Natural killer cell treated with Interleukin-12 subunit alpha and Interleukin-12 subunit beta and Interleukin-15 and Interleukin-18, amount 100 ng/mL, for 72 hours (primary cell): Measurements from ENCODE around the gene CAT. TPM values are rescaled to one million over a fixed set of nuclear protein-coding genes. Genes with fewer than 3 reads are reported as not detected.

ENCODE experiments used
- ATAC-seq, 2 donors: fragments of 150-1000 bp; cut with Tn5 transposase in 1 of 2; sonication (Bioruptor Pico), chemical (Tn5 transposase) in 1 of 2; 2 replicates each; pipeline ENCODE4 v1.10.0; 2021
- DNase-seq: peaks from one replicate; pipeline ENCODE4 v3.0.0; 2022; ENCODE audit warnings: low spot score
- H3K27ac Mint-ChIP-seq, 2 donors: 1 replicate in 1 of 2; 2 replicates in 1 of 2; pipeline ENCODE4 v1.8.0; 2022; ENCODE audit warnings: mixed read lengths in 2 of 2, mild to moderate bottlenecking in 1 of 2, moderate library complexity in 1 of 2
- H3K27me3 Mint-ChIP-seq, 2 donors: 1 replicate in 1 of 2; 2 replicates in 1 of 2; pipeline ENCODE4 v1.8.0; 2022; ENCODE audit warnings: mixed read lengths in 2 of 2
- H3K36me3 Mint-ChIP-seq: one replicate; pipeline ENCODE4 v1.8.0; 2022; ENCODE audit warnings: mixed read lengths
- H3K4me1 Mint-ChIP-seq, 2 donors: 1 replicate in 1 of 2; 2 replicates in 1 of 2; pipeline ENCODE4 v1.8.0; 2022; ENCODE audit warnings: low read depth in 2 of 2, mixed read lengths in 2 of 2, mild to moderate bottlenecking in 1 of 2
- H3K4me3 Mint-ChIP-seq: one replicate; pipeline ENCODE4 v1.8.0; 2022; ENCODE audit warnings: mixed read lengths
- H3K9me3 Mint-ChIP-seq: 2 replicates; pipeline ENCODE4 v1.8.0; 2022; ENCODE audit warnings: mixed read lengths
- total RNA-seq, 2 donors: library from RNA; stranded (reverse); gene quantifications; one replicate each; pipeline ENCODE4 v1.2.3, GENCODE V29; 2022

The CAT gene
- total RNA-seq, 2 donors from 2014 or later, result 11.2 to 22.2 TPM

DNA sequence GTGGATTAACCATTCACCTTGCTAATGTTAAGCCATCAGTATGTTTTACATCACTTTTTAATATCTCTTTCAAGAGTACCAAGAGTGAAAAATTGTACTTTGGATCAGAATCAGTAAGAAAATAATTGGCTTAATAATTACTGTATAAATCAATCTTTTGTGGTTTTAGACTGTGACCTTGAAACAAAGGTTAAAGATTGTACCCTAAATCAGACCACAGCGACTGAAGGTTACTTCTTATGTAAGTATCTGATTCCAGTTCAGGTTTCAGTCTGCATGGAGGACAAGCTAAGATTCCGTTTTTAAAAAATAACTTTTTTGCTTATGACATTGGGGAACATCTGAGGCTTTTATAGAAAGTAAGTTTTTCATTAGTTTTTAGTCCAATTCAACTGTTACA lies 18.9 kb downstream of the CAT start:
- no peaks in the 10 kb centered on the region for H3K9me3 Mint-ChIP-seq
- peaks cover 11% of the 10 kb centered on the region for H3K36me3 Mint-ChIP-seq
- no peaks in the 10 kb centered on the region for H3K27me3 Mint-ChIP-seq
- H3K4me1 Mint-ChIP-seq, result no peaks in the 10 kb centered on the region
- ATAC-seq, result no peak
- DNase-seq, result no peak
- no peak overlapping the region for H3K27ac Mint-ChIP-seq
- no peak overlapping the region for H3K4me3 Mint-ChIP-seq

DNA sequence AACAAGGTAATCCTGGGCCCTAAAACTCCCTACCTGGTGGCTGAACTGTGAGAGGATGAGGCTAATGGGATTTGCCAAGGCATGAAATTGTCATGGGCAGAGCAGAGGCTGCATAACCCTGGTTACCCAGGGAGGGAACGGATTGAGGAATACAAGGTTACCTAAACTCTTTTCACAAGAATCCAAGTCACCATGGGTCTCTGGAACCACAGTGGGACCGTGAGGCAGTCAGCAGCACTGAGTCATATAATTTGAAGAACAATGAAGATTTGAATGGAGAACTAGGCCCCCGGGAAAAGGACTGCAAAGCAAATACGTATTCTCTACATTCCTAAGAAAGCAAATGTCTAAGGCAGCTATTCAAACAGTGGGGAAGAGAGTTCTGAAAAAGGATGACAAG lies 19.8 kb downstream of the CAT start:
- no peaks in the 10 kb centered on the region for H3K9me3 Mint-ChIP-seq
- ATAC-seq (no peak), DNase-seq (no peak)
- no peak overlapping the region for H3K4me3 Mint-ChIP-seq
- H3K36me3 Mint-ChIP-seq, result peaks cover 5% of the 10 kb centered on the region
- H3K4me1 Mint-ChIP-seq, result no peaks in the 10 kb centered on the region
- no peak overlapping the region for H3K27ac Mint-ChIP-seq
- no peaks in the 10 kb centered on the region for H3K27me3 Mint-ChIP-seq

DNA sequence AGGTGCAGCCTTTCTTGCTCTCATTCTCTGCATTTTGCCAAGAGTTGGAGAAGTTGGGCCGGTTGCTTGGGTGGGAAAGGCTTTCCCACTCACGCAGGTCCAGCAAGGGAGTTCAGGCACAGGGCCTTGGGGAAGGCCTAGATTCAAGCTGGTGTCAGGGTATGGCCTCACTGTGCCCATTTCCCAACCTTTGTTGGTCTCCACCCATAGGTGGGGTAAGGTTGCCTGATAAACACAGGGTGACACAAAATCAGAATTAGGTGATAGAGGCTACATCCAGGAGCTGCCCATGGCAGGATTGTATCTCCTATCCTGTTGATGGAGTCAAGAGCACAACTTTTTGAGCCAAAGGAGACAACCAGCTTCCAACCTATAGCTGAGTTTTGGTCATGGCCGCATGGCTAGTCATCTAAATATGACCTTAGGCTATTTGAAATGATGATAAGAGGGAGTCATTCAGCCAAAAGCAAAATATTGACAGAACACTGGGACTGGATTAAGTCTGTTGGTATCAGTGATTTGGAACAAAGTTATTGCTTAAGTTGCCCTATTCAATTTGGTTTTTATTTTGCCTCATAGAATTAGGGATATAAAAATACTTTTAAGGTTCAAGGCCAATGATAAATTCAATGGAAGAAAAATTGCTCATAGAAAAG lies 20.9 kb downstream of the CAT start:
- ATAC-seq (no peak), DNase-seq (no peak)
- no peaks in the 10 kb centered on the region for H3K9me3 Mint-ChIP-seq
- no peak overlapping the region for H3K27ac Mint-ChIP-seq
- H3K4me1 Mint-ChIP-seq, result no peaks in the 10 kb centered on the region
- H3K36me3 Mint-ChIP-seq, result peaks cover 8% of the 10 kb centered on the region
- H3K27me3 Mint-ChIP-seq, result no peaks in the 10 kb centered on the region
- H3K4me3 Mint-ChIP-seq, result no peak overlapping the region

DNA sequence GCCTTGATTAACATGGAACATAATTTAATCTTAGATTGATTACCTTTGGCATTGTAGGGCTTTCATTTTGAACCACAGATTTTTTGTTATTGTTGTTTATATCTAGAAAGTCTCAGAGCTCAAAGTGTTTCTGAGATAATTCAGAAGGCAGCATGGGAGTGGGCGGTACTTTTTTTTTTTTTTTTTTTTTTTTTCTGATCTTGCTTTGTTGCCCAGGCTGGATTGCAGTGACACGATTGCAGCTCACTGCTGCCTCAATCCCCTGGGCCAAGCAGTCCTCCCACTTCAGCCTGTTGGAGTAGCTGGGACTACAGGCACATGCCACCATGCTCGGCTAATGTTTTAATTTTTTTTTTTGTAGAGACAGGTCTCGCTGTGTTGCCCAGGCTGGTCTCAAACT lies 21.5 kb downstream of the CAT start:
- Mint-ChIP-seq H3K36me3 (peaks cover 6% of the 10 kb centered on the region), H3K4me3 (no peak overlapping the region), H3K4me1 (no peaks in the 10 kb centered on the region), H3K27me3 (no peaks in the 10 kb centered on the region), H3K27ac (no peak overlapping the region), H3K9me3 (no peaks in the 10 kb centered on the region)
- DNase-seq, result no peak
- ATAC-seq, result no peak

DNA sequence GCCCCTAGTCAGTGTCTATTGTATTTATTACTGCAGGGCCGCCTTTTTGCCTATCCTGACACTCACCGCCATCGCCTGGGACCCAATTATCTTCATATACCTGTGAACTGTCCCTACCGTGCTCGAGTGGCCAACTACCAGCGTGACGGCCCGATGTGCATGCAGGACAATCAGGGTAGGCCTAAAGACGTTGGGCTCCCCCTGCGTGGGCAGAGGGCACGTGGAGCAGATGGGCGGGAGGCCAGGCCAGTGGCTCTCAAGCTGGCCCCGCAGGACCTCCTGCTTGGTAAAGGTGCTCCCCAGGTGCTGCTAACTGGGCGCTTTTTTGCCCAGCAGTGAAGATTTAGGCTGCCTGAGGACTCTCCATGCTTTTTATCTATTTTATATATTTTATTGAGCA lies 22.5 kb downstream of the CAT start:
- no peaks in the 10 kb centered on the region for H3K27me3 Mint-ChIP-seq
- no peak for DNase-seq
- H3K9me3 Mint-ChIP-seq, result no peaks in the 10 kb centered on the region
- ATAC-seq, result no peak
- peaks cover 14% of the 10 kb centered on the region for H3K36me3 Mint-ChIP-seq
- no peak overlapping the region for H3K27ac Mint-ChIP-seq
- no peak overlapping the region for H3K4me3 Mint-ChIP-seq
- H3K4me1 Mint-ChIP-seq, result no peaks in the 10 kb centered on the region

DNA sequence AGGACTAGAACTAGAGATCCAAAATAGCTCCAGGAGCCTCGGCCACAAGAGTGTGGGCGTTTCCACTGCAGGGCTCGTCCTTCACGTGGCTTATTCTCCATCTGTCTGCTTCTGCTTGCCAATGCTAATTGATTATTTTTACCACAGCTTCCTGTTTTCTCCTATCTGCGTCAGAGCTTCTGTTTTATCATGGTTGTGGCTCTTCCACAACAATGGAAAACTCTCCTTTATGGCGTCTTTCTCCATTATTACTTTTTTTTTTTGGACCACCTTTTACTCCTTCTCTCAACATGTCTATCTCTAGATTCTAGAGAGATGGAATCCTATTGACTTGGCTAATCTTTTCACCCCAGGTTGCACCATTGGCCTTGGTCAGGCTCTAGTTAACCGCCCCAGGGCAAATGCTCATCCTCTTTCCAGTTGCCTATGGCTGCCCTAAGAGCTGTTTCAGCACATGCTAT lies 25.9 kb downstream of the CAT start:
- H3K27me3 Mint-ChIP-seq, result no peaks in the 10 kb centered on the region
- no peaks in the 10 kb centered on the region for H3K4me1 Mint-ChIP-seq
- ATAC-seq (no peak), DNase-seq (no peak)
- H3K27ac Mint-ChIP-seq, result peak overlapping the region in 1 of 2 donors; percentile 24
- H3K9me3 Mint-ChIP-seq, result peaks cover 4% of the 10 kb centered on the region
- H3K4me3 Mint-ChIP-seq, result no peak overlapping the region
- peaks cover 25% of the 10 kb centered on the region for H3K36me3 Mint-ChIP-seq

DNA sequence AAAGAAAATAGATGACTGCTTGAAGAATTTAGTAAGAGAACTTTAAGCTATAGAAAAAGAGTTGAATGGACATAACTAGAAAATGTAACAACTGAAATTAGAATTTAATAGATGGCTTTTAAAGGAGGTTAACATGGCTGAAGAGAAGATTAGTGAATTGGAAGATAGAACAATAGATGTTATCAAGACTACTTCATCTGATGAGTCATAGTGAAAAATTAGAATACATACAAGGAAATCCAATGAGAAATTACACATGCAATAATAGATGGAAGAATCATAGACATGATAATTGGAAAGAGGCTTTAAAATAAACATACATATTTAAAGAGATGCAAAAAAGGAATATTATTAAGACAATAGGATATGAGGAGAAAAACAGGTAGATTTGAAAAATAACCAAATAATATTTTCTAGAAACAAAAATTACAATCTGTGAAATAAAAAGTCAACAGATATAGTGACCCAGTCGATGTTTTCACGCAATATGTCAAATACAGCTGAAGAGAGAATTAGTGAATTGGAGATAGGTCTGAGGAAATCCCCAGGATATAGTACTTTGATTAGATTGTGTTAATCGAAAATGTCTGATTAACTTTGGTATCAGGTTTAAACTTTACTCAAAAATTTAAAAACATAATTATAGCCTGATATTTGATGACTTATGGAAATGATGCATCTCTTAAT lies 28.2 kb downstream of the CAT start:
- H3K4me3 Mint-ChIP-seq, result no peak overlapping the region
- H3K36me3 Mint-ChIP-seq, result peaks cover 26% of the 10 kb centered on the region
- no peaks in the 10 kb centered on the region for H3K27me3 Mint-ChIP-seq

DNA sequence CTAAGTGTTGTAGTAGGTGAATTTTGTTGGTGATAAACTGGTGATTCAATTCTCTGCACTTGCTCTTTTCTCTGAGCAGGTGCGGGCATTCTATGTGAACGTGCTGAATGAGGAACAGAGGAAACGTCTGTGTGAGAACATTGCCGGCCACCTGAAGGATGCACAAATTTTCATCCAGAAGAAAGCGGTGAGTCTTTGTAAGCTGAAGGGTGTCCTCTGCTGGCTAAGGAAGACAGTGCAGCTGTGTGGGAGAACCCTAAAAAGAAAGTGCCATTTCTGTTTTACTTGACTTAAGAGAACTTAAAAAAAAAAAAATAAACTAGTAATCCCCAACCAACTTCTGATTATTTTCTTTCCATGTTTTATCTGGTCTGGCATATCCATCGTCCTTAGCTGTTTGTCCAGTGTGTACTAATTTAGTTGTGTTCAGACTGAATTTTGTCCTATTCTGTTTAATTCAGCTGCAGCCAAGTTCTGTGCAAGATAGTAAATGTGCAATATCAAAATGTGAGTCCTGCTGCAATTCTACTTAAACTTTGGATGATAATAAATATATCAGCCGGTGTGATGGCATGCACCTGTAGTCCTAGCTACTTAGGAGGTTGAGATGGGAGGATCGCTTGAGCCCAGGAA lies 29.6 kb downstream of the CAT start:
- peaks cover 31% of the 10 kb centered on the region for H3K36me3 Mint-ChIP-seq
- no peak overlapping the region for H3K4me3 Mint-ChIP-seq
- peaks cover 4% of the 10 kb centered on the region for H3K9me3 Mint-ChIP-seq
- H3K27ac Mint-ChIP-seq, result no peak overlapping the region
- H3K27me3 Mint-ChIP-seq, result no peaks in the 10 kb centered on the region
- H3K4me1 Mint-ChIP-seq, result peaks cover 0 to under 1% of the 10 kb centered on the region in 2 donors
- ATAC-seq, result no peak
- DNase-seq, result no peak

More for the DNA sequence above, 28.2 kb downstream of the CAT start:
- no peak overlapping the region for H3K27ac Mint-ChIP-seq
- no peaks in the 10 kb centered on the region for H3K4me1 Mint-ChIP-seq
- peaks cover 4% of the 10 kb centered on the region for H3K9me3 Mint-ChIP-seq
- ATAC-seq, result no peak
- DNase-seq, result no peak

DNA sequence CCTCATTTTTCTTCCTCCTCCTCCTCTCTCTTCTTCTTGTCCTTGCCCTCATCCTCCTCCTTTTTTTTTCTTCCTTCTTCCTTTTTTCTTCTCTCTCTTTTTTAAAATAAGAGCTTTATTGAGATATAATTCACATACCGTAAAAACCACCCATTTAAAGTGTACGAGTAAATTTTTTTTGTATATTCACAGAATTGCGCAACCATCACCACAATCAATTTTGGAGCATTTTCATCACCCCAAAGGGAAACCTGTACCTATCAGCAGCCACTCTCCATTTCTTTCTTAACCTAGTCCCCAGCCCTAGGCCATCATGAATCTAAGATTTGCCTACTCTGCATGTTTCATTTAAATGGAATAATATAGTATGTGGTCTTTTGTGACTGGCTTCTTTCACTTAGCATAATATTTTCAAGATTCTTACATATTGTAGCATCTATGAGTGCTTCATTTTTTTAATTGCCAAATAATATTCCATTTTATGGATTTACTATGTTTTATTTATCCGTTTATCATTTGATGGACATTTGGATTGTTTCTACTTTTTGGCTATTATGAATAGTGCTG lies 35.0 kb downstream of the CAT start:
- H3K27me3 Mint-ChIP-seq, result no peaks in the 10 kb centered on the region
- ATAC-seq (no peak), DNase-seq (no peak)
- H3K36me3 Mint-ChIP-seq, result peaks cover 11% of the 10 kb centered on the region
- no peak overlapping the region for H3K4me3 Mint-ChIP-seq
- H3K9me3 Mint-ChIP-seq, result no peaks in the 10 kb centered on the region
- peaks cover 0 to 5% of the 10 kb centered on the region in 2 donors for H3K4me1 Mint-ChIP-seq
- H3K27ac Mint-ChIP-seq, result peak overlapping the region in 1 of 2 donors; percentile 5

DNA sequence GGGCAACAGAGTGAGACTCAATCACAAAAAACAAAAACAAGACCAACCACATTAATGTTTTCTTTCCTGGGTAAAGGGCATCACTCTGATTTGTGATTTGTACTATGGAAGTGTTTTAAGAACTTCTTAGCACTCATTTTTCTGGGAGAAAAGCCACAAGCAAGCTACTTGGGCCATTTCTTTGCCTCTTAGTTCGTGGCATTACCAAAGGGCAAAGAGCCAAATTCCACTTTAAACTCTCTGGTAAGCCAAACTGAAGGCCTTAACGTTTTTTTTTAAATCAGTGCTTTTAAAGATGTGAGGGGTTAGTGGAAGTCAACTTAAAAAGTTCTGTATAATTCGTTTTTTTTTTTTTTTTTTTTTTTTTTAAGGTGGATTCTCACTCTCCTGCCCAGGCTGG lies 36.9 kb downstream of the CAT start:
- Mint-ChIP-seq H3K4me3 (no peak overlapping the region), H3K27me3 (peaks cover 8 to 14% of the 10 kb centered on the region in 2 donors), H3K4me1 (peaks cover 0 to 5% of the 10 kb centered on the region in 2 donors), H3K9me3 (no peaks in the 10 kb centered on the region), H3K36me3 (peaks cover 11% of the 10 kb centered on the region), H3K27ac (no peak overlapping the region)
- no peak for ATAC-seq
- DNase-seq, result no peak

DNA sequence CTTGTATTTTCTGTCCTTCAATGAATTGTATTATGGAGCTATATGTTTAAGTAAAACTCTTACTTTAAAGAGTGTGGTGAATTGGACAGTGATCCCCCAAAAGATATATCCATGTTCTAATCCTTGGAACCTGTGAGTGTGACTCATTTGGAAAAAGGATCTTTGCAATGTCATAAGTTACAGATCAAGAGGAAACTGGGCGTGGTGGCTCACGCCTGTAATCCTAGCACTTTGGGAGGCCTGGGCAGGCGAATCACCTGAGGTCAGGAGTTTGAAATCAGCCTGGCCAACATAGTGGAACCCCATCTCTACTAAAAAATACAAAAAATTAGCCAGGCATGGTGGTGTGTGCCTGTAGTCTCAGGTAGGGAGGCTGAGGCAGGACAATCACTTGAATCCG lies 38.1 kb downstream of the CAT start:
- no peak for DNase-seq
- H3K36me3 Mint-ChIP-seq, result peaks cover 11% of the 10 kb centered on the region
- no peak overlapping the region for H3K4me3 Mint-ChIP-seq
- no peak overlapping the region for H3K27ac Mint-ChIP-seq
- no peak for ATAC-seq
- H3K4me1 Mint-ChIP-seq, result peaks cover 0 to 5% of the 10 kb centered on the region in 2 donors
- H3K27me3 Mint-ChIP-seq, result peaks cover 9 to 24% of the 10 kb centered on the region in 2 donors
- H3K9me3 Mint-ChIP-seq, result no peaks in the 10 kb centered on the region

DNA sequence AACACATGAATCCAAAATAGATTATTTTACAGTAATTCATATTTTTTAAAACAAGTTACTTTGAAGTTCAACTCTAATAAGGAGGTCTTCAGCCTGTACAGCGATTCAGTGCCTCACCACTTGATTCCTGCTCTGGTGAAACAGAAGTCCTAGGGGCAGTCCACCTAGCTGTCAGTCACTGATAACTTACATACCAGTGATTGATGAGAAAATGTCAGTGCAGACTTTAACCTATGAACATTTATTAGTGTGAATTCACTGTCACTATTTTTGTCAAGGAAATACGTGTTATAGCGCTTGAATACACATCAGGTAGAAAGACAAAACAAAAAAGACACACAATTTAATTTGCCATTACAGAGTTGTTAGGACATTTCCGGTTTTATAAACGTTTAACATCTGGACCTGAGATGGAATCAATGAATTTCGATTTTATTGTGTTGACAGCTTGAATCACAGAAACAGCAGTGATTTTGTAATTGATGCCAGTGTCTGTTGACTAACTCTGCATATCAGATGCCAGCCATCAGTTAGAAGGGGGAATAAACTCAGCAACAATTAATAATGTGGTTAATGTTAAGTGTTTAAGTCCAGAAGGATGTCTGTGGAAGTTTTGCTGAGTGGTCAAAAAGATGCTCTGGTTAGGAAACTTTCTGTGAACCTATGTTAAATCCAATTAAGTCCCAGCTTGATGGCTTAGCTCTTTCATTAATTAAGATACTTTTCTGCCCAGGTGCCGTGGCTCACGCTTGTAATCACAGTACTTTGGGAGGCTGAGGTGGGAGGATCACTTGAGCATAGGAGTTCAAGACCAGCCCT lies 40.3 kb downstream of the CAT start:
- H3K27ac Mint-ChIP-seq, result no peak overlapping the region
- H3K36me3 Mint-ChIP-seq, result no peaks in the 10 kb centered on the region
- ATAC-seq (no peak), DNase-seq (no peak)
- H3K27me3 Mint-ChIP-seq, result peaks cover 14 to 37% of the 10 kb centered on the region in 2 donors
- H3K4me3 Mint-ChIP-seq, result no peak overlapping the region
- no peaks in the 10 kb centered on the region for H3K4me1 Mint-ChIP-seq
- H3K9me3 Mint-ChIP-seq, result no peaks in the 10 kb centered on the region

DNA sequence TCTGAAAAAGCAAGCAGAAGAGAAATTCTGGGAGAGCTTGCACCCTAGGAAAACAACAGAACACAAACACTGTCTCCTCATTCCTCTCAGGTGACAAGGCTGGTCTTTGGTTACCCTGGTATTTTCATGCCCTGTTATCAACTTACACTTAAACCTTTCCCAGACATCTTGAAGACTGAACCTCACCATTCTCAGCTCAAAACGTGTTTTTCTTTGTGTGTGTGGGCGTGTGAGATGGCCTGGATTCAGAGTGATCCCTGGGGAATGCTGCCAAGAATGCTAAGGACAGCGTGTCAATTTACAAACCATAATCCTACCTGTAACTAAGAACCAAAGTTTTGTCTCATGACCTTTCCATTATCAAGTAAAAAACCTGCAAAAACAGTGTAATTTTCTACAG lies 41.6 kb downstream of the CAT start:
- H3K4me1 Mint-ChIP-seq, result no peaks in the 10 kb centered on the region
- no peak for DNase-seq
- no peaks in the 10 kb centered on the region for H3K9me3 Mint-ChIP-seq
- no peak overlapping the region for H3K27ac Mint-ChIP-seq
- peaks cover 14 to 37% of the 10 kb centered on the region in 2 donors for H3K27me3 Mint-ChIP-seq
- ATAC-seq, result no peak
- no peaks in the 10 kb centered on the region for H3K36me3 Mint-ChIP-seq
- H3K4me3 Mint-ChIP-seq, result no peak overlapping the region
